H1 (cell line): Measurements from ENCODE around the gene DUSP9.

ENCODE experiments used
- BACH1 ChIP-seq: IDR thresholded peaks from 2 replicates; pipeline ENCODE4 v1.6.1; 2012; ENCODE audit warnings: low read length, improper control_type of control experiment
- BCL11A ChIP-seq, 2 experiments: IDR thresholded peaks; one replicate each; pipeline ENCODE4 v1.6.1; 2011; ENCODE audit warnings: low read depth in 2 of 2, low read length in 2 of 2, mild to moderate bottlenecking in 2 of 2
- CTCF ChIP-seq, 3 experiments: IDR thresholded peaks; 1 replicate in 2 of 3; 2 replicates in 1 of 3; pipeline versions ENCODE4 v1.5.1 to v1.6.1; 2011; ENCODE audit warnings: low read length in 3 of 3, mild to moderate bottlenecking in 3 of 3, inconsistent platforms in 2 of 3, low read depth in 1 of 3, moderate library complexity in 1 of 3; ENCODE audit not compliant: insufficient read depth in 1 of 3; ENCODE audit errors: control extremely low read depth in 1 of 3
- EZH2 ChIP-seq: fragments of 200-600 bp; sonication (generic); IDR thresholded peaks from 2 replicates; pipeline ENCODE4 v1.7.1; 2012; ENCODE audit warnings: low read depth, mild to moderate bottlenecking, moderate library complexity, low read length, inconsistent platforms; ENCODE audit not compliant: severe bottlenecking
- JUND ChIP-seq: IDR thresholded peaks from 2 replicates; pipeline ENCODE4 v1.6.1; 2011; ENCODE audit warnings: mild to moderate bottlenecking, improper control_type of control experiment, low read length
- MAFK ChIP-seq: IDR thresholded peaks from 2 replicates; pipeline ENCODE4 v1.6.1; 2012; ENCODE audit warnings: low read depth, mild to moderate bottlenecking, improper control_type of control experiment, low read length
- MAX ChIP-seq: IDR thresholded peaks from 2 replicates; pipeline ENCODE4 v1.6.1; 2012; ENCODE audit warnings: inconsistent platforms
- POLR2A ChIP-seq, 2 experiments: IDR thresholded peaks; 1 replicate in 1 of 2; 2 replicates in 1 of 2; pipeline ENCODE4 v1.6.1; 2011; ENCODE audit warnings: low read depth in 2 of 2, low read length in 2 of 2, mild to moderate bottlenecking in 2 of 2; ENCODE audit errors: control extremely low read depth in 1 of 2
- POLR2AphosphoS5 ChIP-seq: IDR thresholded peaks from 2 replicates; pipeline ENCODE4 v1.6.1; 2011; ENCODE audit warnings: low read depth, low read length
- RNF2 ChIP-seq: fragments of 200-900, 300-1000 bp; sonication (generic); IDR thresholded peaks from 2 replicates; pipeline ENCODE4 v1.7.1; 2016; ENCODE audit warnings: borderline replicate concordance, low read depth, mild to moderate bottlenecking, antibody characterized with exemption, low read length; ENCODE audit not compliant: poor library complexity, severe bottlenecking; ENCODE audit errors: missing control alignments
- TAF1 ChIP-seq: IDR thresholded peaks from 2 replicates; pipeline ENCODE4 v1.6.1; 2011; ENCODE audit warnings: mild to moderate bottlenecking, low read depth, low read length
- TBP ChIP-seq: IDR thresholded peaks from 2 replicates; pipeline ENCODE4 v1.6.1; 2011; ENCODE audit warnings: low read depth, low read length, improper control_type of control experiment

GRCh38 chrX:153627675-153628111 is 19.3 kb upstream of the DUSP9 start:
- TF ChIP-seq BCL11A (IDR thresholded peaks at IDR 0.05; ENCODE audit: low read depth in 2 of 2, low read length in 2 of 2): no peak
- no peak for TF ChIP-seq CTCF (IDR thresholded peaks at IDR 0.05; ENCODE audit: control extremely low read depth in 1 of 3, insufficient read depth in 1 of 3, low read depth in 1 of 3, low read length in 3 of 3)
- no peak for TF ChIP-seq RNF2
- no peak for TF ChIP-seq POLR2A (IDR thresholded peaks at IDR 0.05; ENCODE audit: control extremely low read depth in 1 of 2, low read depth in 2 of 2, low read length in 2 of 2)
- TF ChIP-seq POLR2AphosphoS5: no peak
- no peak for TF ChIP-seq TBP
- TF ChIP-seq JUND: no peak
- no peak for TF ChIP-seq TAF1
- no peak for TF ChIP-seq EZH2
- TF ChIP-seq MAX: no peak
- no peak for TF ChIP-seq MAFK
- TF ChIP-seq BACH1: no peak
